GM10248 (cell line): ENCODE data around the gene SHPK.
"Not testable (repeated sequence)": the region's sequence is repeated elsewhere in the genome, so short reads cannot be mapped to it uniquely, and the experiment has no call there.

ENCODE experiments used
- CTCF ChIA-PET: fragments of 300-600 bp; sonication (Branson Sonifier 250); formaldehyde crosslinking; extraction: SDS; loops from one replicate; lab custom pipeline; 2021; ENCODE audit warnings: antibody characterized with exemption; lab: Yijun Ruan, JAX
- POLR2A ChIA-PET: fragments of 350-650 bp; sonication (Branson Sonifier 250); formaldehyde crosslinking; extraction: SDS; loops from one replicate; lab custom pipeline; 2020; ENCODE audit warnings: antibody characterized with exemption; lab: Yijun Ruan, JAX
- DNase-seq: peaks from one replicate; pipeline ENCODE4 v3.0.0; 2012; ENCODE audit errors: extremely low spot score
- CTCF ChIP-seq: IDR thresholded peaks from 2 replicates; pipeline ENCODE4 v1.5.1; 2012; ENCODE audit warnings: mild to moderate bottlenecking, low read depth; ENCODE audit errors: extremely low read depth, missing control alignments, control extremely low read depth

SHPK gene

GRCh38 chr17:3573246-3574100 is 62.6 kb downstream of the SHPK start:
- no peak for TF ChIP-seq CTCF
- ChIA-PET CTCF (no interaction called here), POLR2A (no interaction called here)
- no peak for DNase-seq

- ChIA-PET POLR2A (no interaction called here), CTCF (interaction anchor here (1.8 to 2.3 kb wide), 2 partner anchors 10 to 18 kb away, joined by 5 to 6 read pairs; no protein-coding TSS in a partner anchor)
- no peak for DNase-seq
- no peak for TF ChIP-seq CTCF
Observed at GRCh38 chr17:3572231-3572630, 63.8 kb downstream of the SHPK start.

GRCh38 chr17:3571043-3571900 is 64.8 kb downstream of the SHPK start:
- DNase-seq: no peak
- CTCF ChIA-PET: interaction anchor here (1.8 to 2.3 kb wide), 2 partner anchors 9 to 17 kb away, joined by 5 to 6 read pairs; no protein-coding TSS in a partner anchor
- no peak for TF ChIP-seq CTCF
- POLR2A ChIA-PET: no interaction called here

GRCh38 chr17:3569534-3570137 is 66.4 kb downstream of the SHPK start:
- TF ChIP-seq CTCF: no peak
- ChIA-PET POLR2A (no interaction called here), CTCF (no interaction called here)
- no peak for DNase-seq

- no peak for TF ChIP-seq CTCF
- no peak for DNase-seq
- POLR2A ChIA-PET: no interaction called here
- CTCF ChIA-PET: no interaction called here
Observed at GRCh38 chr17:3566551-3566950, 69.5 kb downstream of the SHPK start.

GRCh38 chr17:3565143-3565542 is 70.9 kb downstream of the SHPK start:
- POLR2A ChIA-PET: no interaction called here
- CTCF ChIA-PET: no interaction called here

GRCh38 chr17:3564241-3564640 is 71.8 kb downstream of the SHPK start:
- DNase-seq, POLR2A ChIA-PET, CTCF ChIA-PET: not testable (repeated sequence)

More at GRCh38 chr17:3565143-3565542, 70.9 kb downstream of the SHPK start:
- no peak for TF ChIP-seq CTCF
- no peak for DNase-seq
